Myometrial cell (primary cell): ENCODE measurements around the gene PRXL2B. TPM values are rescaled to one million over a fixed set of nuclear protein-coding genes. Genes with fewer than 3 reads are reported as not detected.

Source experiments
- total RNA-seq: library from RNA; depleted of rRNA; stranded (reverse); fragments of >200 nt; gene quantifications from 2 replicates; pipeline ENCODE4 v1.2.3, GENCODE V29; 2015

Gene PRXL2B, protein sequence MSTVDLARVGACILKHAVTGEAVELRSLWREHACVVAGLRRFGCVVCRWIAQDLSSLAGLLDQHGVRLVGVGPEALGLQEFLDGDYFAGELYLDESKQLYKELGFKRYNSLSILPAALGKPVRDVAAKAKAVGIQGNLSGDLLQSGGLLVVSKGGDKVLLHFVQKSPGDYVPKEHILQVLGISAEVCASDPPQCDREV
- total RNA-seq = 20.4 and 23.1 TPM in 2 replicates

GRCh38 chr1:2586154-2587070, at the start of gene PRXL2B:
TSS of gene PRXL2B (plus strand) at chr1:2586777. CDS start at chr1:2586886, 109 bp downstream.

DNA sequence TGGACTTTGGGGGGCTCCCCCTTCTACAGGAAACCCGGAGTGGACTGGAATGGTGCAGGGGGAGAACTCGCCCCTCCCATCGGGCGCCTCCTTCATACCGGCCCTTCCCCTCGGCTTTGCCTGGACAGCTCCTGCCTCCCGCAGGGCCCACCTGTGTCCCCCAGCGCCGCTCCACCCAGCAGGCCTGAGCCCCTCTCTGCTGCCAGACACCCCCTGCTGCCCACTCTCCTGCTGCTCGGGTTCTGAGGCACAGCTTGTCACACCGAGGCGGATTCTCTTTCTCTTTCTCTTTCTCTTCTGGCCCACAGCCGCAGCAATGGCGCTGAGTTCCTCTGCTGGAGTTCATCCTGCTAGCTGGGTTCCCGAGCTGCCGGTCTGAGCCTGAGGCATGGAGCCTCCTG, 30.3 kb upstream of the PRXL2B start, which contains the start of gene TNFRSF14:
Gene TNFRSF14 (plus strand): TSS at position 95 of the 401 bp plus-strand sequence. CDS start 294 bp downstream, at position 389.

DNA sequence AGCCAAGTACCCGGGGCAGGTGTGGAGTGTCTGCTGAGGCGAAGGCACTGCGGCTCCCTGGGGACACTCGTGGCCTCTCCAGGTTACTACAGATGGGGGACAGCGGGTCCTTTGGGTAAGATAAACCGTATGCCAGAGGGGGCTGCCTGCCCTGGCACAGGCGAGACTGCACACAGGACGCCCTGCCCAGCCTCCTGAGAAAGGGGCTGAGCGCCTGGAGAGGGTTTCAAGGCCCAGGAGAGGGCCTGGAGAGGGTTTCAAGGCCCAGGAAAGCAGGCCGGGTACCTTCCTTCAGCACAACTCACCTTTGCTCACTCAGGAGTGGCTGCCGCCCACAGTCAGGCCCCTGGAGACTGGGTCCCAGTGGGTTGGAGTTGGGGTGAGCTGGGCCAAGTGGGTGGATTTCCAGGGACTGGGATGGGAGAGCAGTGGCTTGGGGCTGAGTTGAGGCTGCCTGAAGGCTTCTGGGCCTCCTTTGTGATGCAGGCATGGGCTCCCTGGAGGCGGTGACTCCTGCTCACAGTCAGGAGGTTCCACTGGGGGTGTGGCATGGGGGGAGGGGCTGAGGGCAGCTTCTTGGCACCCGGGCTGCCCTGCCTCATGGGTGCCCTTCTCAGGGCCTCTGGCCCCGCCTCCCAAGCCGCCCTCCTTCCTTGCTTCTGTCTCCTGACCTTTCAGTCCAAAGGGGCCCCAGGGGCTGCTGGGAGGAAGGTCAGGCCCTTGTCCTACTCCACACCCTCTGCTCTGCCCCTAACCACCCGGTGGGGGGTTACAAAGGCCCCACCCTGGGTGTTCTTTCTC, 46.2 kb downstream of the PRXL2B start, which contains the start of gene MMEL1:
Gene MMEL1 (minus strand): TSS at position 456 of the 801 bp plus-strand sequence. CDS start 3,532 bp downstream, outside the sequence.

Other genes with a start within 250 kb of the PRXL2B start
- 6.7 and 11.5 TPM in 2 replicates for gene MORN1, start 195.2 kb upstream of the PRXL2B start, total RNA-seq
- gene RER1, start 194.9 kb upstream of the PRXL2B start, total RNA-seq = 111 and 126 TPM in 2 replicates
- gene PEX10, start 174.2 kb upstream of the PRXL2B start, total RNA-seq = 29.4 and 37.9 TPM in 2 replicates
- gene PLCH2, start 110.5 kb upstream of the PRXL2B start, total RNA-seq = not detected in 2 replicates
- gene PANK4, start 60.2 kb upstream of the PRXL2B start, total RNA-seq = 37.9 and 39.8 TPM in 2 replicates
- gene HES5, start 56.5 kb upstream of the PRXL2B start, total RNA-seq = not detected in 2 replicates
- 20.2 and 25.9 TPM in 2 replicates for gene TNFRSF14, start 30.4 kb upstream of the PRXL2B start, total RNA-seq
- gene MMEL1, start 46.2 kb downstream of the PRXL2B start, total RNA-seq = not detected in 2 replicates
- gene TTC34, start 214.9 kb downstream of the PRXL2B start, total RNA-seq = under 0.01 TPM in 2 replicates